Fibroblast of skin of back (primary cell): ENCODE results near the gene NIPAL1.
A peak's percentile ranks its signal among the peaks of the same experiment; 100 is the strongest.

Experiments used
- DNase-seq: peaks from one replicate; pipeline ENCODE4 v3.0.0-alpha.2; 2013

Gene NIPAL1

DNA sequence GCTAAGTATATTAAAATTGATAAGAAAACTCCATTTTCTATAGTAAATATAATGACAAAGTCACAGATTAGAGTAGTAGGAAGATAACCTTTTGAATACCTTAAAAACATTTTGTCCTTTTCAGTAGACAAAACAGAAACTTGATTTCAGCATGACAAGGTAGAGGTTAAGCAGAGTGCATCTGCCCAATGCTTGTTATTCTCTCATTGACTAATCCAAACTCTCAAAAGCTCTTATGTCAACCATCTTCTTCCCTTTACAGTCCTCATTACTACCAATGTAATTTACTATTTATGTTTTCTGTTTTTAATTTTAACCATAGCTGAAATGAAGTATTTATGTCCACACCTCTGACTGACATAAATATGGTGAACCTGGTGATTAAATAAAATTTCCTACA lies 11.1 kb downstream of the NIPAL1 start:
- DNase-seq, result no peak

DNA sequence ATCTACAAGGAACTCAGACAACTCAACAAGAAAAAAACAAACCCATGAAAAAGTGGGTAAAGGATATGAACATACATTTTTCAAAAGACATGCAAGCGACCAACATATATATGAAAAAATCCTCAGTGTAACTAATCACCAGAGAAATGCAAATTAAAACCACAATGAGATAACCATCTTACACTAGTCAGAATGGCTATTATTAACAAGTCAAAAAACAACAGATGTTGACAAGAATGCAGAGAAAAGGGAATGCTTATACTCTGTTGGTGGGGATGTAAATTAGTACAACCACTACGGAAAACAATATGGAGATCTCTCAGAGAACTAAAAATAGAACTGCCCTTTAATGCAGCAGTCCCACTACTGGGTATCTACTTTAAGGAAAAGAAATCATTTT lies 12.1 kb downstream of the NIPAL1 start:
- DNase-seq, result no peak

DNA sequence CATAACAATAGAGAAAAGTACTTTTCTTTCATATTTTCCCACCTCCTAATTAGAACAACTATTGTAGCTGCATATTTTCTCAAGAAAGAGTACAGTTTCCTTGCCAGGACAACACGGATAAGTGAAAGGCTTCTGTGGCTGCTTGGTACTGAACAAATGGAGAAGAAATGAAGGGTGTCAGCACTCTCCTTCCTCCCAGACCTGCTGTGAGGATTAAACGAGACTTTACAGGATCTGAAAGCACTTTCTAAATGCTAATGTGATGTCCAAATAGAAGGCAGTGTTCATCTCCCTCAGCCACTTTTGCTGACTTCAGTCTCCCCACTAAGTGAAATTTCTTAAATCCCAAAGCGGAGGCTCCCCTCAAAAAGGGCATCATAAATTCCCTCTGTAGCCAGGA lies 13.9 kb downstream of the NIPAL1 start:
- DNase-seq, result no peak

DNA sequence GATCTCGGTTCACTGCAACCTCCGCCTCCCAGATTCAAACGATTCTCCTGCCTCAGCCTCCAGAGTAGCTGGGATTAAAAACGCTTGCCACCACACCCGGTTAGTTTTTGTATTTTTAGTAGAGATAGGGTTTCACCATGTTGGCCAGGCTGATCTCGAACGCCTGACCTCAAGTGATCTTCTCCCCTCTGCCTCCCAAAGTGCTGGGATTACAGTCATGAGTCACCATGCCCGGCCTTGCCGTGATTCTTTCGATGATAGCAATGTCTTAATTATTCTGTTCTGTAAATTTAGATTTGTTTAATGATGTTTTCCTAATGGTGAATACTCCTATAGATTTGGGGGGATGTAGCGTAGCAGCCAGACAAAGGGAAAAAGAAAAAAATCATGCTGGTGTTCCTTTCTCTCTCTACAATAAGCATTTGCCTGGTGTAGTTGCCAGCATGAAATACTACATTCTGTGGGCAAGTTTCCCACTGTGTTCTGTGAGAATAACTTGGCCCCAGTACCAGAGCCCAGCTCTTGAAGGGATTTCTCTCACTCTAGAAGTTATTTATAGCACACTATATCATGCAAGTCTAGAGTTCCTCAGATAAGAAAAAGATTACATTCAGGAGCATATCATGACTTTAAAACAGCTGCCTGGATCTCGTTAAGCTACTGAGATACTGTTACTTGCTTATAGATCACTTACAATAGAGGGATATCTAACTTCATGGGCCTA lies 15.4 kb downstream of the NIPAL1 start:
- DNase-seq, result peak; percentile 50

DNA sequence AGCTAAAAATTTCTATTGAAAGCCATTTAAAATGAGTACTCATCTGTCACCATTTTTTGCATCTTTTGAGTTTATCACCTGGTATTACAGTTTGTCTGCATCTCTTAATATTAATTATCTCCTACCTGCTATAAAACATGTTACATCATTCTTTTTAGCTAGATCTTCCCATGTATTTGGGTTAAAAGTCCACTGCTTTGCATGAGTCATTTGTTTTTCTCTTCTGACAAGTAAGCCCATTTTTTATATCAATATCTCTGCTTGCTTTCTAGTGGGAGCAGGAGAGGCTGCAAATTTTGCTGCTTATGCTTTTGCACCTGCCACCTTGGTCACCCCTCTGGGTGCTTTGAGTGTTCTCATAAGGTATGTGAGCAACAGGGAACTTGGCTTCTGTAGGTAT lies 16.1 kb downstream of the NIPAL1 start:
- DNase-seq, result no peak

DNA sequence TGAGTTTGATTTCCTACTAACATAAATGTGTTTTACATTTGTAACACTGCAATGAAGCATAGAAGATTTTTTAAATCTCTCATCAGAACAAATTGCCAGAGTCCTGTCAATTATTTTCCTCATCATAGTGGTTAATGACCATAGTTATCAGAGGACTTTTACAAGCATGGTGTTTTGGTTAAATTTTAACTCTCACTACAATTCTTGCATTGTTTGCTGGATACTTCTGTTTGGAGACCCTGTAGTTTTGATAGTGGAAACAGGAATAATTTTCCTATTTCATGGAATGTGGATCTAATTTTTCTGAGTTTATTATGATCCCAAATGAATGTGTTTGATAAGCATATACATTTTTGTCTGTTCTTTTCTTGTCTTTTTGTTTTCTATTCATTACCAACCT lies 16.8 kb downstream of the NIPAL1 start:
- DNase-seq, result no peak

DNA sequence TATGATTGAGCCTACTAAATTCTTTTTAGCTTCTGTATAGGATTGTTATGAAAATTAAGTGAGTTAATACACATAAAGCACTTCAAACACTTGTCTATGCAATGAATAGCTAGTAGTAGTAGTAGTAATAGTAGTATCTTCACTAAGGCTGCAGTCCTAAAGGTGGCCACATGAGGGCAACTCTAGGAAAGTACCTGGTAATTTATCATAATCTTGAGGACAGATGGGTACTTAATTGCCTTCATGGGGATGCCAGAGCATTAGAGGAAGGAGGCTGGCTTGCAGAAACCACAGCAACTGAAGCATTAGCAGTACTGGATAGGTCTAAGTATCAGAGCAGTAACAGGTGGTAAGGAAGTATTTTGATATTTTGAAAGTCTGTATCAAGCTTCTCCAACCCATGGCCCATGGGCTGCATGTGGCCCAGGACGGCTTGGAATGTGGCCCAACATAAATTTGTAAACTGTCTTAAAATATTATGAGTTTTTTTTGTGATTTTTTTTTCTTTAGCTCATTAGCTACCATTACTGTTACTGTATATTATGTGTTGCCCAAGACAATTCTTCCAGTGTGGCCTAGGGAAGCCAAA lies 17.3 kb downstream of the NIPAL1 start:
- DNase-seq, result peak; percentile 21

DNA sequence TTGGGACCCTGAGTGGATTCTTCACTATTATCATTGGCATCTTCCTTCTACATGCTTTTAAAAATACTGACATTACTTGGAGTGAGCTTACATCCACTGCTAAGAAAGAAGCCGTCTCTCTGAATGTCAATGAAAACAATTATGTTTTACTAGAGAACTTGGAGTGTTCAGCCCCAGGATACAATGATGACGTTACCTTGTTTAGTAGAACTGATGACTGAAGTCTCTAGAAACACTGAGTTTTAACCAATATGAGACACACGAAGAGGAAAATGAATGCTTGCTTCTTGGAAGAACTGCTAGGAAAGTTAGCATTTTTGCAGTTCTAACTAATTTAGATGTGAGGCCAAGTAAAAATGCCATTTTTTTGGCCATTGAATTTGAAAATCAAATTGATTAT lies 19.4 kb downstream of the NIPAL1 start:
- DNase-seq, result no peak

DNA sequence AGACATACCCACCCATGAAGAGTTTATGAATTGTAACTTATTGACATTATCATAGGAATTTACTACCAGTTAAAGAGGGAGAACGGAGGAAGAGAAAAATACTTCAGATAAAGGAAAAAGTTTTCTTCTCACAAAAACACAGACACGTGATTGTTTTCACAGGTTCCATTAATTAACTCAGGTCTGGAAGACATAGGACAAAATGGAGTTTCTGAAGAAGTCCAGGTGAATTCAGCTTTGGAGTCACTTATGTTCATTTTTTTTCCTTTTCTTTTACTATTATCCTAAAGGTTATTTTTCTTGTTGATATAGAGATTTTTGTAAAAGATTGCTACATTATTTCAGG lies 20.5 kb downstream of the NIPAL1 start:
- DNase-seq, result no peak

DNA sequence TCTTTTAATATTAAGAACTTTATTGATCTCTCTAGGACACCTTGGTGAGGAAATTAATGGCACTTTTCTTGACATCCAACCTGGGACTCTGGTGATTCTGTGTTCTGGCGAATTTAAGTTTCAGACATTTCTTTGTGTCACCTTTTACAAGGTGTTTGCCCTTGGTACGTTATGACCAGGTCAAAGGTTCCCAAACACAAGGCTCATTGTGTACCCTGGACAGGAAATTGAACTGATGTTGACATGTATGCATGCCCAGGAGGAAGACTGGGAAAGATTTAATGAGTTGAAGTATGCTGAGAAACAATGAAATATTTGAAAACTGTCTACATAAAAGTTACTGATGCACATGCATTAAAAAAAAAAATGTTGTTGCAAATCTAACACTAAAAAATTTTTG lies 22.1 kb downstream of the NIPAL1 start:
- no peak for DNase-seq

DNA sequence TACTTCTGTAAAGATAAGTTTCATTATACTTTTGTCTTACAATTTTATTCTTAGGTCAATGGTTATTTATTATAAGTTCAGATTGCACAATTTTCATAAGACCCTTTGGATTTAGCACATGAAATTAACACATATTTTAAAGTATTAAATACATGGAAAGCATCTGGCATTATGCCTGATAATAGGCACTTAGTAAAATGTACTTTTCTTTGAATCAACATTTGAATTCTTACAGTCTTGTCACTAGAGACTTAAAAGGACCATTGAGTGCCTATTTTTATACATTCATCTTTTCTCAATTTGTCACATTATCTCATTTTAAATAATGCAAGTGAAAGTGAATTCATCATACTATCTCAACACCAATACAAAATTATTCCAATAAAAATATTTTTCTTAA lies 23.0 kb downstream of the NIPAL1 start:
- DNase-seq, result no peak

DNA sequence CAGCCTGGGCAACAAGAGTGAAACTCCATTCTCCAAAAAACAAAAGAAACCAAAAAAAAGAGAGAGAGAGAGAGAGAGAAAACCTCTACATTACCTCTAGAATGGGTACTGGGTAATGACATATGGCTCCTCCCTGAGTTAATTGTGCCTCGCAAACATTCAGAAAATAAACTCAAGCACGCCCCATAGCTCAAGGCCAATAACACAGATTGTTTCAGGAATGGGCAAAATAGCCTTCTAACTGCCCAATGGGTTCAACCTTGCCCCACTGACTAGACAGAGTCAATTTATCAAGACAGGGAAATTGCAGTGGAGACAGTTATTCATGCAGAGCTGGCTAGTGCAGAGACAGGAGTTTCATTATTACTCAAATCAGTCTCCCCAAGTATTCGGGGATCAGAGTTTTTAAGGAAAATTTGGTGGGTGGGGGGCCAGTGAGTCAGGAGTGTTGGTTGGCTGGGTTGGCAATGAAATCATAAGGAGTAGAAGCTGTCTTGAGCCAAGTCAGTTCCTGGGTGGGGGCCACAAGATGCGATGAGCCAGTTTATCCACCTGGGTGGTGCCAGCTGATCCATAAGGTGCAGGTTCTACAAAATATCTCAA lies 25.1 kb downstream of the NIPAL1 start:
- DNase-seq, result no peak

DNA sequence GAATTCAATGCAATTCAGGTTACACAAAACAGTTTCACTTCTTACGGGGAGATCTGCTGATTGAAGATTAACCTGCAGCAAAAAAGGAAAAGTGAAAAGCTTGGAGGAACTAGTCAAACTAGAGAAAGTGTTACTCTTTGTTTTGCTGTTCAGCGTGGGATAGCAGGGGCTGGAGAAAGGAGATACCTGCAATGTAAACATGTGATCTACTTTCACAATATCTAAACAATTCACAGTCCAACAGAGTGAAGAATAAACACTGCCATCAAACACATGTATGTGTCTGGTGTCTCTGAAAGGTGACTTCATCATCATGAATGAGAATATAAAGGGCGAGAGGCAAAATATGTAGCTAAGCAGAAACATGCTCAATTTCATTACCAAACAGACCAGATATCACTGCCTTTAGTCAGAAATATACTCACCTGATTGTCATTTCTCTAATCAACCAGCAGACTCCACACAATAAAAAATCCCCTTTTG lies 26.4 kb downstream of the NIPAL1 start:
- DNase-seq, result no peak

DNA sequence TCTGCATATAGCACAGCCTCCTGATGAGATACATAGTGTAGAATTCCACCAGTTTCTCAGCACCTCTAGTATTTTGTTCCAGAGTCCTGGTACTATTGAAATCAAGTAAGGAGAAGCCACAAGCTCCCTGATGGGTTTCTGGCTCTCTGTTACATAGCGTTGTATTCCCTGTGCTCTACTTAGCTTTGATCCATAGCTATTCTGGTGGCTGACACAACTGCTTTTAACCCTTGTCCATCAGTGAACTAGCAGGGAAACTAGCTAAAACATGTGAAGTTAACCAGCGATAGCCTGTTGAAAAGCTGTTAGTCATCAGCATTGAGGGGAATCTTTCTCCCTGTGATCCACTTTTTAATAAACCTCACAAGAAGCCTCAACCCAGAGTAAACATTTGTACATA lies 26.9 kb downstream of the NIPAL1 start:
- DNase-seq, result no peak

DNA sequence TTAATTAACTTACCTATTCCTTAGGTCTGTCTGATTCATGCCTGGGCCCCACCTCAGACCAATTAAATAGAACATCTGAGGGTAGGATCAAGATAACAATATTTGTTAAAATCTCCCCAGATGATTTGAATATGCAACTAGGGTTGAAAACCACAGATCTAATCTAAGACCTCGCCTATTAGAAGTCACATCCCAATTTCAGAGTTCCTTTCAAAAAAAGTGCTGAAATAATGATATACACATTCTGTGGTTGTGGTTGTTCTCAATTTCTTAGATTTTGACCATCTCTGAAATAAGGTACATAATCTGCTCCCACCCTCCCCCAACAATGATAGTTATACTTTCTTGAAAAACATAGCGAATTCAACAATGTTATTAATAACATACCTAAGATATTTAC lies 27.7 kb downstream of the NIPAL1 start:
- DNase-seq, result no peak

DNA sequence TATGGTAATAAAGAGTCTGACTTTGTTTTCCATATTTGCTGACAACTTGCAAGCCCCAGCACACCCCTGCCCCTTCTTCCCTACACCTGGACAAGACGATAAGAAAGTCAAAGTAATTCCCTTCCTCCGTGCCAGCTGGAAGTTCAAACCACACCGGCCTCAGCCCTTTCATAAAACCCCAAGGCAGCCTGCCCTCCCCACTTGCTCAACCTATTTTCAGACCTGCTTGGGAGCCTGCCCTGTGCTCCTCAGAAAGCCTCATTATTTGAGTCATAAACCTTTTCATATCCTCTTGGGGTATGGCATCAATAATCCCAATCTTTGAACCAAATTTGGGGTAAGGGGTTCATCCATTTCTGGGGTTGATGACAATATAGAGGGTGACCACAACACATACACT lies 29.5 kb downstream of the NIPAL1 start:
- no peak for DNase-seq

DNA sequence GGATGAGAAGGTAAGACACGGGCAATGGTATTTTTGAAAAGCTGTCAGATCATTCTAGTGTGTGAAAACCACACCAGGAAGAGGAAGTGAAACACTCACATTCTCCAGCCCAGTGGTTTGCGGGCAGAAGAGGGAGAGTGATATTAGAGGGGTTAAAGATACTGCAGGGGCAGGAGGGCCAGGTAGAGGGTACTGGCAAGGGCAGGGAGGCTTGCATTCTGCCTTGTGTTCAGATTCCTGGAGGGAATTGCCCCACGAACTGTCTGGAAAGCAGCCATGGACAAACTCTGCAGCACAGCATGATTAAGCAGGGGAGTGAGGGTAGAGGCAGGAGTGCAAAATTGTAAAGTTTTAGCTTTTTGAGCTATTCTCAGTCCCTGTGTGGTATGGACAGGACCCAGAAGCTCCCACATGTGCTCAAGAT lies 30.9 kb downstream of the NIPAL1 start:
- no peak for DNase-seq

DNA sequence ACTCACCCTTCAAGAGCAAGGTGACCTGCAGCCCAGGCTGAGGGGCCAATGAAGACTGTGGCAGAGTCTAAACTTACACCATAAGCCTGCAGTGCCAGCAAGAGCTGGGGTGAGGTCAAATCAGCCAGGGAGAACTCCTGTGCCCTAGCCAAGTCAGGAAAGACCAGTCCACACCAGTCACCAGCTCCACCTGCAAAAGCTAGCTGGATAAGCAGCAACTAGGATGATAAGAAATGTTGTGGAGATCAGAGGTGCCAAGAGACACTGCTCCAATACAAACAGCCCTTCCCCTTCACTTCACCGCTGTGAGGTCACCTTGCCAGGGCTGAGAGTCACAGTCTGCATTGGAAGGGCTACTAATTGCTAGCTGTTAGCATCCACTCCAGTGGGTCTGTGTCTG lies 31.3 kb downstream of the NIPAL1 start:
- no peak for DNase-seq

DNA sequence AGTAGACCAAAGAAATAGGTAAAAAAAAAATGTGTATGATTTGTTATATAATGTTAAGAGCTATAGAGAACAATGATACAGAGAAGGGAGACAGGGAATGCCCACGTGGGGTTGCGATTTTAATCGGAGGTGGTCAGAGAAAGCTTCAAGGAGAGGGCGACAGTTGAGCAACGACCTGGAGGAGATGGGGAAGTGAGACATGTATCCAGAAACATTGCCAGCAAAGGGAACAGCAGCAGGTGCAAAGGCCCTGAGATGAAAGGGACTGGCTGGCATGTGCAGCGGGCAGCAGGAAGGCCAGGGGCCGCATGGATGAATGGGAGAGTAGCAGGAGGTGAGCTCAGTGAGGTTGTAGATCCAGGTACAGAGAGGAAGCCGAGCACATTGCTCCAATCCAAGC lies 32.9 kb downstream of the NIPAL1 start:
- no peak for DNase-seq

DNA sequence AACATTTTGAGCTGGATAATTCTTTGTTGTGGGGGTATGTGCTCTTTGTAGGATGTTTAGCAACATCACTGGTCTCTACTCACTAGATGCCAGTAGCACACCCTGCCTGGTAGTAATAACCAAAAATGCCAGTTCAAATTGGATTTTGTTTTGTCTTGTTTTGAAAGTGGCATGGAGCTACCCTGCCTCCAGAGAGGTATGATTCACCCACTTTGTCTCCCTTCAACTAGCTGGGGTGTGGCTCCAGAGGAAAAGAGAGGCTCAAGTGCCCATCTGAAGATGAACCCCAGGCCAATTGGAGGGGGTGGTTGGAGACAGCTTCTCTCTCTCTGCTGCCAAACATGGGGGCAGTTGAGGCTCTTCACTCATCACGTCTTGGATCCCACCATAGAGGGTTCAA lies 34.5 kb downstream of the NIPAL1 start:
- DNase-seq, result no peak

DNA sequence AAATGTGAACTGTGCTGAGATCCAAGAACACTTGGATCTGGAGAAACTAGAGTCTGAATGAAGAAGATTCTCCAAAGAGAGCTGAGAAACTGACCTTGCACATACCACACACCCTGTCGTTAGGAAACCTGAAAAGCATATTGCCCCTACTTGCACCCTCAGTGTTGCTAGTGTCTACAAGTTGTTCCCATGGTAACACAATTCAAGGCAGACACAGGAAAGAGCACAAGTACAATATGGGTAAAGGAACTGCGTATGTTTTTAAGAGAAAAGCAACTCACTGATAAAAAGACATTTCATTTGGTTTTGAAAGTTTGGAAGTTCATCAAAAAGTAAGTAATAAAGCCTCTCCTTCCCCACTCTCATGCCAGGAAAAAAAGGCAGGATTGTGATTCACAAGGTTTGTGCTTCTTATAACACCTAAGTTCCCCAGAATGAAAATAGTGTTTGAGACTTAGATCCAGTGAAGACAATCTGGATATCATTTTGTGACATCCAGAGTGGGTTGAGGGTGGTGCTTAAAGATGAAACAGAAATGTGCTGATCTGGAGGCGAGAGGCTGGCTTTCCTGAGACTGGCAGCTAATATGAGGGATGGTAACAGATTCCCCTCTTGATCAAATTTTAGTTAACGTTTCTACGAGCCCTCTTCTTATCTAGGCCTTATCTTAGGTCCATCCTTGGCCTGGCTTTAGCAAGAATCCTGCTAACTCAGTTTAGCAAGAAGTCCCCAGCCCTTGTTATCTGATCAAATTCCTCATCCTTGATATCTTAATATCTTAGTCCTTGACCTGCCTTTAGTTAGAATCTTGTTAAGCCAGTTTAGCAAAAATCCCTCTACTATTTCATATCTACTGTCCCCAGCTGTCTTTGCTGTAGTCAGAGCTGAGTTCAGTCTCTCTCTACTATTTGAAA lies 42.3 kb downstream of the NIPAL1 start:
- DNase-seq, result no peak

DNA sequence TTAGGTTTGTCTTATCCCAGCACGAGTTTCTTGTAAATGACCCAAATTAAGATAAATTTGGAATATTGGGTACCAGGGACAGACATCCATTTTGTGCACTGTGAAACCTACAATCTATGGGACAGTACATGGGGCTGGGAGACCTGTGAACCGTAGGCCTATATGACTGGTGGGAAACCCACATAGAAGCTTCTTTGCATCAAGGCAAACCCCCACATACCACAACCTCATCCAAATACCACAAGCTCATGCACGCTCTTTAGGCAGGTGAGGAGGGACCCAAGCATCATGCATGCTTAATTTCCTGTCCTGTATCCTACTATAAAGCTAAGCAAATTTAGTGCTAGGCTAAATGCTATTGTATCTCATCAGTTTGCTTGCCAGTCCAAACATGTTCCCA lies 47.8 kb downstream of the NIPAL1 start:
- no peak for DNase-seq

DNA sequence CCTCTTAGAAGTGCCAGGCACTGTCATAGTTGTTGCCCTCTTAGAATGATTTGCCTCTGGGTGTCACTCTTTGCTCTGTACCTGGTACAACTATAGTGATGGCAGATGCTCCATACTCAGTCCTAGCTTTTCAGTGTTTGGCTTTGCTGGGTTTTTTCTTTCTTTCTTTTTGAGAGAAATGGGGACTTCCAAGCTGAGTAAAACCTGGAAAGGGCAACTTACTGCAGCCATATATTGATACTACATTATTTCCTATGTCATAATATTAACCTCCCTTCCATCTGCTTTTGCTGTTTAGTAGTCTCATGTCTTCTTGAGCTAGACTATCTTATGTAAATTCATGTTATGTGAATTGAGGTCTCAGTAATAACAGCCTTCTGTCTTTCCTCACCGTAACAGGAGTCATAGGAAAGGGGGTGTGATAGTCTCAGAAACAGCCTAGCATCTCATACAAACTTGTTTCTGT lies 49.0 kb downstream of the NIPAL1 start:
- DNase-seq, result no peak
